ENCODE data around the gene LINGO3.

The LINGO3 gene

GRCh38 chr19:2309734-2310362, 1.9 kb upstream of the LINGO3 start:
- H3K27ac ChIP-seq, result no peak overlapping the region
- DNase-seq (ENCODE audit: low read depth, low spot score), result no peak

- DNase-seq (ENCODE audit: low read depth, low spot score), result no peak
- H3K27ac ChIP-seq, result no peak overlapping the region
Observed at GRCh38 chr19:2307518-2308012, 389 bp downstream of the LINGO3 start.

- DNase-seq (ENCODE audit: low read depth, low spot score), result no peak
- no peak overlapping the region for H3K27ac ChIP-seq
Observed at GRCh38 chr19:2306971-2307370, 983 bp downstream of the LINGO3 start.

- no peak overlapping the region for H3K27ac ChIP-seq
- no peak for DNase-seq (ENCODE audit: low read depth, low spot score)
Observed at GRCh38 chr19:2306281-2306806, 1.6 kb downstream of the LINGO3 start.

- no peak for DNase-seq (ENCODE audit: low read depth, low spot score)
- no peak overlapping the region for H3K27ac ChIP-seq
Observed at GRCh38 chr19:2305452-2306280, 2.3 kb downstream of the LINGO3 start.

GRCh38 chr19:2303211-2303798, 4.6 kb downstream of the LINGO3 start:
- no peak for DNase-seq (ENCODE audit: low read depth, low spot score)
- H3K27ac ChIP-seq, result no peak overlapping the region

GRCh38 chr19:2302319-2303210, 5.4 kb downstream of the LINGO3 start:
- H3K27ac ChIP-seq, result no peak overlapping the region
- no peak for DNase-seq (ENCODE audit: low read depth, low spot score)

GRCh38 chr19:2300533-2300932, 7.4 kb downstream of the LINGO3 start:
- no peak for DNase-seq (ENCODE audit: low read depth, low spot score)
- no peak overlapping the region for H3K27ac ChIP-seq

GRCh38 chr19:2296141-2296540, 11.8 kb downstream of the LINGO3 start:
- no peak overlapping the region for H3K27ac ChIP-seq
- no peak for DNase-seq (ENCODE audit: low read depth, low spot score)

- no peak for DNase-seq (ENCODE audit: low read depth, low spot score)
- no peak overlapping the region for H3K27ac ChIP-seq
Observed at GRCh38 chr19:2294687-2295335, 13.1 kb downstream of the LINGO3 start.

GRCh38 chr19:2291185-2291751, 16.7 kb downstream of the LINGO3 start:
- no peak for DNase-seq (ENCODE audit: low read depth, low spot score)
- no peak overlapping the region for H3K27ac ChIP-seq

GRCh38 chr19:2290441-2291184, 17.3 kb downstream of the LINGO3 start:
- DNase-seq (ENCODE audit: low read depth, low spot score), result no peak
- H3K27ac ChIP-seq, result no peak overlapping the region

- no peak overlapping the region for H3K27ac ChIP-seq
- DNase-seq (ENCODE audit: low read depth, low spot score), result no peak
Observed at GRCh38 chr19:2289714-2290435, 18.1 kb downstream of the LINGO3 start.

GRCh38 chr19:2288818-2289713, 18.9 kb downstream of the LINGO3 start:
- H3K27ac ChIP-seq, result no peak overlapping the region

GRCh38 chr19:2288338-2288817, 19.6 kb downstream of the LINGO3 start:
- no peak for DNase-seq (ENCODE audit: low read depth, low spot score)
- no peak overlapping the region for H3K27ac ChIP-seq

More at GRCh38 chr19:2288818-2289713, 18.9 kb downstream of the LINGO3 start:
- DNase-seq (ENCODE audit: low read depth, low spot score), result no peak

GRCh38 chr19:2287585-2288337, 20.2 kb downstream of the LINGO3 start:
- no peak overlapping the region for H3K27ac ChIP-seq
- no peak for DNase-seq (ENCODE audit: low read depth, low spot score)
